Parathyroid adenoma (tissue), 2 donors: ENCODE results near the gene DNM3.

Experiments used
- H2AFZ ChIP-seq: fragments of 300-600 bp; sonication (generic); one replicate; pipeline ENCODE4 v1.7.0; 2017; ENCODE audit warnings: antibody characterized with exemption, mild to moderate bottlenecking
- H3K27ac ChIP-seq: fragments of 300-600 bp; sonication (generic); one replicate; pipeline ENCODE4 v1.7.0; 2017
- H3K27me3 ChIP-seq: fragments of 300-600 bp; sonication (generic); one replicate; pipeline ENCODE4 v1.7.0; 2017; ENCODE audit warnings: low read length; ENCODE audit not compliant: control insufficient read depth, insufficient read depth
- H3K36me3 ChIP-seq: fragments of 300-600 bp; sonication (generic); one replicate; pipeline ENCODE4 v1.7.0; 2017; ENCODE audit warnings: low read length; ENCODE audit not compliant: control insufficient read depth, insufficient read depth
- H3K4me1 ChIP-seq: fragments of 300-600 bp; sonication (generic); one replicate; pipeline ENCODE4 v1.7.0; 2017; ENCODE audit warnings: control low read depth
- H3K4me2 ChIP-seq: fragments of 300-600 bp; sonication (generic); one replicate; pipeline ENCODE4 v1.7.0; 2017; ENCODE audit warnings: low read length
- H3K4me3 ChIP-seq: fragments of 300-600 bp; sonication (generic); one replicate; pipeline ENCODE4 v1.7.0; 2017; ENCODE audit warnings: low read depth, low read length
- H3K79me2 ChIP-seq: fragments of 300-600 bp; sonication (generic); one replicate; pipeline ENCODE4 v1.7.0; 2017; ENCODE audit warnings: control low read depth
- H3K9ac ChIP-seq: fragments of 300-600 bp; sonication (generic); one replicate; pipeline ENCODE4 v1.7.0; 2017; ENCODE audit warnings: mild to moderate bottlenecking
- H3K9me3 ChIP-seq: fragments of 300-600 bp; sonication (generic); one replicate; pipeline ENCODE4 v1.7.0; 2017; ENCODE audit warnings: low read length; ENCODE audit not compliant: control insufficient read depth
- TF ChIP-seq, protein P1 (sequence below): fragments of 300-600 bp; sonication (generic); IDR thresholded peaks from one replicate; pipeline ENCODE4 v1.7.0; 2017; ENCODE audit warnings: antibody characterized with exemption, mild to moderate bottlenecking
- donor health status: primary hyperparathyroidism.

DNM3 gene

DNA sequence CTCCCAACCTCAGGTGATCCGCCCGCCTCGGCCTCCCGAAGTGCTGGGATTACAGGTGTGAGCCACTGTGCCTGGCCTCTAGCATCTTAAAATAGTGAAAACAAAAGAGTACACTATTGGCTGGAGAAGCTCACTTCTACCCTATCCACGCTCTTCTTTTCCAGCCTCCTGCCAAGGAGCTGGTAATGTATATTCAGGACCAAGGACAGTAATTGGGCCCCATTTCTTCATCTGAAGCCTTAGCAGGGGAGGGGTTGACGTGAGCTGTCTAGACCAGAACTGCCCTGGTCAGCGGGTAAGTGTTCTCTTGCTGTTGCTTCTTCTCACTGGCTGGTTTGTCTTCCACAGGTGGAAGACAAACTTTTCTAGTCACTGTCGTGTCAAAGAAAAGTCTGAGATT lies 70.2 kb downstream of the DNM3 start:
- no peak overlapping the region for H3K9ac ChIP-seq
- no peaks in the 10 kb centered on the region for H3K79me2 ChIP-seq
- TF ChIP-seq, protein P1, sequence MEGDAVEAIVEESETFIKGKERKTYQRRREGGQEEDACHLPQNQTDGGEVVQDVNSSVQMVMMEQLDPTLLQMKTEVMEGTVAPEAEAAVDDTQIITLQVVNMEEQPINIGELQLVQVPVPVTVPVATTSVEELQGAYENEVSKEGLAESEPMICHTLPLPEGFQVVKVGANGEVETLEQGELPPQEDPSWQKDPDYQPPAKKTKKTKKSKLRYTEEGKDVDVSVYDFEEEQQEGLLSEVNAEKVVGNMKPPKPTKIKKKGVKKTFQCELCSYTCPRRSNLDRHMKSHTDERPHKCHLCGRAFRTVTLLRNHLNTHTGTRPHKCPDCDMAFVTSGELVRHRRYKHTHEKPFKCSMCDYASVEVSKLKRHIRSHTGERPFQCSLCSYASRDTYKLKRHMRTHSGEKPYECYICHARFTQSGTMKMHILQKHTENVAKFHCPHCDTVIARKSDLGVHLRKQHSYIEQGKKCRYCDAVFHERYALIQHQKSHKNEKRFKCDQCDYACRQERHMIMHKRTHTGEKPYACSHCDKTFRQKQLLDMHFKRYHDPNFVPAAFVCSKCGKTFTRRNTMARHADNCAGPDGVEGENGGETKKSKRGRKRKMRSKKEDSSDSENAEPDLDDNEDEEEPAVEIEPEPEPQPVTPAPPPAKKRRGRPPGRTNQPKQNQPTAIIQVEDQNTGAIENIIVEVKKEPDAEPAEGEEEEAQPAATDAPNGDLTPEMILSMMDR = no peak
- H3K4me2 ChIP-seq = no peak overlapping the region
- H3K36me3 ChIP-seq = no peaks in the 10 kb centered on the region
- no peak overlapping the region for H2AFZ ChIP-seq
- H3K27me3 ChIP-seq = no peaks in the 10 kb centered on the region
- H3K4me3 ChIP-seq = no peak overlapping the region
- no peak overlapping the region for H3K27ac ChIP-seq
- no peaks in the 10 kb centered on the region for H3K4me1 ChIP-seq
- H3K9me3 ChIP-seq = no peaks in the 10 kb centered on the region

- Histone ChIP-seq H3K4me3 (no peak overlapping the region), H3K79me2 (no peaks in the 10 kb centered on the region), H3K9ac (no peak overlapping the region), H3K9me3 (no peaks in the 10 kb centered on the region), H3K4me2 (no peak overlapping the region), H3K36me3 (no peaks in the 10 kb centered on the region), H3K4me1 (no peaks in the 10 kb centered on the region), H2AFZ (no peak overlapping the region), H3K27ac (no peak overlapping the region), H3K27me3 (no peaks in the 10 kb centered on the region)
- TF ChIP-seq, protein P1 = no peak
Measured at GRCh38 chr1:171912509-171913175, 71.3 kb downstream of the DNM3 start.

DNA sequence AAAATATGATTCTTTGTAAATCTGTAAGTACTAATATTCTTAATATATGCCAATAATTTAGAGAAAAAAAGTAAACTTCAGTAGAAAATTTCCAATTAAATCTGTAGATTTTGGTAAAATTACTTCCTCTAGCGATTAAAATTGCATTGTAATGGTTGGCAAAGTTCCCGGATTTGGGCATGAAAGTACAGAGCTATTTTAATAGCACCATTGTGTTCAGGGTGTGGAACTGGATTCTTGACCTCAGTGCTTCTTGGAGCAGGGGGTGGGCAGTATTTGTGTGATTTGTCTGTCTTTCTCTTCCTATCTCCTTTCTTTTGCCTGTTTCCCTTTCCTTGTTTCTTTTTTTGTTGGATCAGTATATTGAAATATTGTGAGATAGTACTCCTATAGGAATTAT lies 72.1 kb downstream of the DNM3 start:
- no peaks in the 10 kb centered on the region for H3K27me3 ChIP-seq
- no peak overlapping the region for H3K9ac ChIP-seq
- no peaks in the 10 kb centered on the region for H3K9me3 ChIP-seq
- H3K79me2 ChIP-seq = no peaks in the 10 kb centered on the region
- TF ChIP-seq, protein P1 = no peak
- no peak overlapping the region for H2AFZ ChIP-seq
- no peaks in the 10 kb centered on the region for H3K4me1 ChIP-seq
- no peak overlapping the region for H3K4me2 ChIP-seq
- H3K4me3 ChIP-seq = no peak overlapping the region
- no peak overlapping the region for H3K27ac ChIP-seq
- H3K36me3 ChIP-seq = no peaks in the 10 kb centered on the region

- Histone ChIP-seq H3K4me3 (no peak overlapping the region), H3K36me3 (no peaks in the 10 kb centered on the region), H3K27me3 (no peaks in the 10 kb centered on the region), H3K4me1 (no peaks in the 10 kb centered on the region), H3K79me2 (no peaks in the 10 kb centered on the region), H3K4me2 (no peak overlapping the region), H3K9me3 (no peaks in the 10 kb centered on the region), H2AFZ (no peak overlapping the region), H3K27ac (no peak overlapping the region), H3K9ac (no peak overlapping the region)
- TF ChIP-seq, protein P1 = no peak
Measured at GRCh38 chr1:171916315-171916771, 75.0 kb downstream of the DNM3 start.

DNA sequence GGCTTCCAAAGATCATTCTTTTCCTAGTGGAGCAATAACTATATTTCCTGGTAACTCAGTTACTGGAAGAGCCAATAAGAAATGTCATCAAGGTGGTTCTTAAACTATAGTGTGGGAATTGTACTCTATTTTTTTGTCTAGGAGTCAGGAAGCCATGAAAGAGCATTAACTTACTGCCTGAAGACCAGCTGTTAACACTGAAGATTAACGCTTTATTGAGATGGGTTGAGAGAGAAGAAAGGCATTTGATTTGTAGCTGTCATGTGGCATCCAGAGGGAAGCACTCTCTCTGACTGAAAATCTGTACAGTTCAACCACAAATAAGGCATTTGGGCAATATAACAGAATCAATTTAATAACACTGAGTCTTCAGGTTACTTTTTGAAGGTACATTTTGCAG lies 76.0 kb downstream of the DNM3 start:
- Histone ChIP-seq H3K9me3 (no peaks in the 10 kb centered on the region), H3K36me3 (no peaks in the 10 kb centered on the region), H2AFZ (no peak overlapping the region), H3K27ac (no peak overlapping the region), H3K9ac (no peak overlapping the region), H3K4me2 (no peak overlapping the region), H3K79me2 (no peaks in the 10 kb centered on the region), H3K4me1 (no peaks in the 10 kb centered on the region), H3K27me3 (no peaks in the 10 kb centered on the region), H3K4me3 (no peak overlapping the region)
- TF ChIP-seq, protein P1 = no peak
